HepG2 (cell line): ENCODE measurements around the gene CAMTA1. TPM values are rescaled to one million over a fixed set of nuclear protein-coding genes. Genes with fewer than 3 reads are reported as not detected.

ENCODE experiments used
- CBFB ChIP-seq: sonication (generic); formaldehyde crosslinking; IDR thresholded peaks from 2 replicates; pipeline ENCODE4 v1.4.0; 2020; ENCODE audit warnings: missing genetic modification reagents
- MAF1 ChIP-seq: sonication (generic); formaldehyde crosslinking; IDR thresholded peaks from 2 replicates; pipeline ENCODE4 v1.5.0; 2020; ENCODE audit warnings: missing genetic modification reagents, borderline replicate concordance
- THAP11 ChIP-seq: IDR thresholded peaks from 2 replicates; pipeline ENCODE4 v1.6.1; 2016; ENCODE audit warnings: missing biosample characterization, missing genetic modification reagents
- ZBTB21 ChIP-seq: sonication (generic); formaldehyde crosslinking; IDR thresholded peaks from 2 replicates; pipeline ENCODE4 v1.4.0; 2020; ENCODE audit warnings: missing genetic modification reagents
- polyA plus RNA-seq, 8 experiments: library from polyadenylated mRNA; depleted of rRNA in 3 of 8; stranded (reverse) in 7 of 8; unstranded in 1 of 8; fragments of >200 nt; fragmentation: Illumina TruSeq in 4 of 8; extraction: Trizol in 4 of 8; gene quantifications; 2 replicates each; pipeline versions ENCODE4 v1.2.1 to v1.2.3, GENCODE V29; 2011 to 2016; ENCODE audit warnings: low read depth in 4 of 8, missing spikeins in 1 of 8, mixed read lengths in 1 of 8; ENCODE audit not compliant: insufficient read depth in 1 of 8
- total RNA-seq, 5 experiments: library from RNA; depleted of rRNA; stranded (reverse); fragments of >200 nt; fragmentation: Illumina TruSeq; extraction: Trizol; gene quantifications; 2 replicates each; pipeline ENCODE4 v1.2.3, GENCODE V29; 2016; ENCODE audit warnings: low read depth in 1 of 5
- TF ChIP-seq, protein P1 (sequence below), 2 experiments: IDR thresholded peaks; 2 replicates each; pipeline ENCODE4 v1.6.1; 2011 to 2012; ENCODE audit warnings: low read length in 2 of 2, borderline replicate concordance in 1 of 2, low read depth in 1 of 2, mild to moderate bottlenecking in 1 of 2, moderate library complexity in 1 of 2
- TF ChIP-seq, protein P2 (sequence below): IDR thresholded peaks from 2 replicates; pipeline ENCODE4 v1.6.1; 2012; ENCODE audit warnings: low read depth, low read length, improper control_type of control experiment

Gene CAMTA1
- total and polyA plus RNA-seq, 2 of the 13 experiments (the other 11 are each of a cell fraction or from before 2014, with no cell fraction given) = 25.0 to 36.4 TPM

DNA sequence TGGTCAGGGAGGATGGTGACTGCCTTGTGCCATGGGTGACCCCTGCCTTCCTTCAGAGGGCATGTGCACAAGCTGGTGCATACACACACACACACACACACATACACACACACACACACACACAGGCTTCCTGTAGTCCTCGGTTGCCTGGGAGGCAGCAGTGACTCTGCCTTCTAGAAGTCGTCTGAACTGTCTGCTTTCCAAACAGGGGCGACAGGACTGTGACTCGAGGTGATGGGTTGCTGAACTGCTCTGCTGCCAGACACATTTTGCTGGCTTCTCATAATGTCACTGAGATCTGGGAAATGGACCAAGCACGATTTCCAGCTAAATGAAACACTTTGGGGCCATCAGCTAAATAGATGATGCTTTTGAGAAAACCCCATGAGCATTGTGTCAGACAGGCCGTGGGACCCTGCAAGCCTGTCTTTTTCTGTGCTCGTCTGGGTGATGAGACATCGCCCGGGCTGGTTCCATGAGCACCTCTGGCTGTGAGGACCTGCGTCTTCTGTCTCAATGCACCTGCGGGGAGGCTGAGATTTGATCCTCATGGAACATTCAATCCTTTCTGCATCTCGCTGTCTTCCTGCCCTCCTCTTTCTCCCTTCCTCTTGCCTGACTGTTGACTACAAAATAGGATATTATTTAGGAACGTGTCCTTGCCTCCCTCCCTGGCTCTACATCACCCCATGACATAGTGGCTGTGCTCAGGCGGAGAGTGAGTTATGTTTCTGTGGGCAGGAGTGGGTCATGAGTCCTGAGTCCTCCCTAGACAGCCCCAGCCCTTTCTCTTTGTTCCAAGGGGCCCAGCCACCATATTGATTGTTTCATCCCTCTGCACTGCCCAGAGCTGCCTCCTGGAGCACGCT, 436.8 kb downstream of the CAMTA1 start (continued):
- TF ChIP-seq, protein P1, sequence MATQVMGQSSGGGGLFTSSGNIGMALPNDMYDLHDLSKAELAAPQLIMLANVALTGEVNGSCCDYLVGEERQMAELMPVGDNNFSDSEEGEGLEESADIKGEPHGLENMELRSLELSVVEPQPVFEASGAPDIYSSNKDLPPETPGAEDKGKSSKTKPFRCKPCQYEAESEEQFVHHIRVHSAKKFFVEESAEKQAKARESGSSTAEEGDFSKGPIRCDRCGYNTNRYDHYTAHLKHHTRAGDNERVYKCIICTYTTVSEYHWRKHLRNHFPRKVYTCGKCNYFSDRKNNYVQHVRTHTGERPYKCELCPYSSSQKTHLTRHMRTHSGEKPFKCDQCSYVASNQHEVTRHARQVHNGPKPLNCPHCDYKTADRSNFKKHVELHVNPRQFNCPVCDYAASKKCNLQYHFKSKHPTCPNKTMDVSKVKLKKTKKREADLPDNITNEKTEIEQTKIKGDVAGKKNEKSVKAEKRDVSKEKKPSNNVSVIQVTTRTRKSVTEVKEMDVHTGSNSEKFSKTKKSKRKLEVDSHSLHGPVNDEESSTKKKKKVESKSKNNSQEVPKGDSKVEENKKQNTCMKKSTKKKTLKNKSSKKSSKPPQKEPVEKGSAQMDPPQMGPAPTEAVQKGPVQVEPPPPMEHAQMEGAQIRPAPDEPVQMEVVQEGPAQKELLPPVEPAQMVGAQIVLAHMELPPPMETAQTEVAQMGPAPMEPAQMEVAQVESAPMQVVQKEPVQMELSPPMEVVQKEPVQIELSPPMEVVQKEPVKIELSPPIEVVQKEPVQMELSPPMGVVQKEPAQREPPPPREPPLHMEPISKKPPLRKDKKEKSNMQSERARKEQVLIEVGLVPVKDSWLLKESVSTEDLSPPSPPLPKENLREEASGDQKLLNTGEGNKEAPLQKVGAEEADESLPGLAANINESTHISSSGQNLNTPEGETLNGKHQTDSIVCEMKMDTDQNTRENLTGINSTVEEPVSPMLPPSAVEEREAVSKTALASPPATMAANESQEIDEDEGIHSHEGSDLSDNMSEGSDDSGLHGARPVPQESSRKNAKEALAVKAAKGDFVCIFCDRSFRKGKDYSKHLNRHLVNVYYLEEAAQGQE (IDR thresholded peaks at IDR 0.05; ENCODE audit: borderline replicate concordance in 1 of 2, low read depth in 1 of 2, low read length in 2 of 2) = no peak
- TF ChIP-seq, protein P2, sequence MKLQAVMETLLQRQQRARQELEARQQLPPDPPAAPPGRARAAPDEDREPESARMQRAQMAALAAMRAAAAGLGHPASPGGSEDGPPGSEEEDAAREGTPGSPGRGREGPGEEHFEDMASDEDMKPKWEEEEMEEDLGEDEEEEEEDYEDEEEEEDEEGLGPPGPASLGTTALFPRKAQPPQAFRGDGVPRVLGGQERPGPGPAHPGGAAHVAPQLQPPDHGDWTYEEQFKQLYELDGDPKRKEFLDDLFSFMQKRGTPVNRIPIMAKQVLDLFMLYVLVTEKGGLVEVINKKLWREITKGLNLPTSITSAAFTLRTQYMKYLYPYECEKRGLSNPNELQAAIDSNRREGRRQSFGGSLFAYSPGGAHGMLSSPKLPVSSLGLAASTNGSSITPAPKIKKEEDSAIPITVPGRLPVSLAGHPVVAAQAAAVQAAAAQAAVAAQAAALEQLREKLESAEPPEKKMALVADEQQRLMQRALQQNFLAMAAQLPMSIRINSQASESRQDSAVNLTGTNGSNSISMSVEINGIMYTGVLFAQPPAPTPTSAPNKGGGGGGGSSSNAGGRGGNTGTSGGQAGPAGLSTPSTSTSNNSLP = no peak
- TF ChIP-seq MAF1 (CRISPR knock-in tag) (no peak), CBFB (CRISPR knock-in tag) (no peak), ZBTB21 (CRISPR knock-in tag) (no peak), THAP11 (CRISPR knock-in tag) (no peak)
- TF ChIP-seq, all 625 proteins: peak for 0
